Measurements from ENCODE around the gene MDM2. TPM values are rescaled to one million over a fixed set of nuclear protein-coding genes. Genes with fewer than 3 reads are reported as not detected.

The MDM2 gene
- total and polyA plus RNA-seq, 3 donors from 2014 or later: 28.8 to 56.1 (median 40.6) TPM

DNA sequence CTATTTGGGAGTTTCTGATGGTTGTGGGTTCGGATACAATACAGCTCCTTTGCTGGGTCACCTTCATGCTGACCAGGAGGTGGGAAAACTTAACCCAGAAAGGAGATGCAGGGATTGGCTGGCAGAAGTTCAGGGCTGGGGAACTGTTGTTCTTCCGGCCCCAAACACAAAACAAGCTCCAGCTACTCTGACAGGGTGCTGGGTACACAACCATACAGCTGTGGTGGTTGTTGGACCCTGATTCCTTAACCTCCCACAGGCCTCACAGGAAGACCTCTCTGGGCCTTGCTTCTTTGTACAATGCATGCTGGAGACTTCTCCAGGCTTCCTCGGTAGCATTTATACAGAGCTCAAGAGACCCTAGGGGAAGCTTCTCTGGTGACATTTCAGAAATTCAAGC, 77.4 kb downstream of the MDM2 start:
- Histone ChIP-seq H3K9me3 (no peaks in the 10 kb centered on the region), H3K27me3 (no peaks in the 10 kb centered on the region), H3K4me1 (peaks cover 3% of the 10 kb centered on the region), H3K4me3 (no peak overlapping the region), H3K27ac (no peak overlapping the region), H3K36me3 (ENCODE audit: low read depth, missing control alignments) (no peaks in the 10 kb centered on the region)
- intact Hi-C loops (cut with DNase I; ENCODE audit: low total_unique reads): no loop called here
- TF ChIP-seq, protein P1, sequence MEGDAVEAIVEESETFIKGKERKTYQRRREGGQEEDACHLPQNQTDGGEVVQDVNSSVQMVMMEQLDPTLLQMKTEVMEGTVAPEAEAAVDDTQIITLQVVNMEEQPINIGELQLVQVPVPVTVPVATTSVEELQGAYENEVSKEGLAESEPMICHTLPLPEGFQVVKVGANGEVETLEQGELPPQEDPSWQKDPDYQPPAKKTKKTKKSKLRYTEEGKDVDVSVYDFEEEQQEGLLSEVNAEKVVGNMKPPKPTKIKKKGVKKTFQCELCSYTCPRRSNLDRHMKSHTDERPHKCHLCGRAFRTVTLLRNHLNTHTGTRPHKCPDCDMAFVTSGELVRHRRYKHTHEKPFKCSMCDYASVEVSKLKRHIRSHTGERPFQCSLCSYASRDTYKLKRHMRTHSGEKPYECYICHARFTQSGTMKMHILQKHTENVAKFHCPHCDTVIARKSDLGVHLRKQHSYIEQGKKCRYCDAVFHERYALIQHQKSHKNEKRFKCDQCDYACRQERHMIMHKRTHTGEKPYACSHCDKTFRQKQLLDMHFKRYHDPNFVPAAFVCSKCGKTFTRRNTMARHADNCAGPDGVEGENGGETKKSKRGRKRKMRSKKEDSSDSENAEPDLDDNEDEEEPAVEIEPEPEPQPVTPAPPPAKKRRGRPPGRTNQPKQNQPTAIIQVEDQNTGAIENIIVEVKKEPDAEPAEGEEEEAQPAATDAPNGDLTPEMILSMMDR (IDR thresholded peaks at IDR 0.05): no peak
- no peak for TF ChIP-seq POLR2A (IDR thresholded peaks at IDR 0.05)
- WGBS, 2 donors: 92 to 95% methylated on average over 3 of the region's 3 CpGs
- DNase-seq: no peak

DNA sequence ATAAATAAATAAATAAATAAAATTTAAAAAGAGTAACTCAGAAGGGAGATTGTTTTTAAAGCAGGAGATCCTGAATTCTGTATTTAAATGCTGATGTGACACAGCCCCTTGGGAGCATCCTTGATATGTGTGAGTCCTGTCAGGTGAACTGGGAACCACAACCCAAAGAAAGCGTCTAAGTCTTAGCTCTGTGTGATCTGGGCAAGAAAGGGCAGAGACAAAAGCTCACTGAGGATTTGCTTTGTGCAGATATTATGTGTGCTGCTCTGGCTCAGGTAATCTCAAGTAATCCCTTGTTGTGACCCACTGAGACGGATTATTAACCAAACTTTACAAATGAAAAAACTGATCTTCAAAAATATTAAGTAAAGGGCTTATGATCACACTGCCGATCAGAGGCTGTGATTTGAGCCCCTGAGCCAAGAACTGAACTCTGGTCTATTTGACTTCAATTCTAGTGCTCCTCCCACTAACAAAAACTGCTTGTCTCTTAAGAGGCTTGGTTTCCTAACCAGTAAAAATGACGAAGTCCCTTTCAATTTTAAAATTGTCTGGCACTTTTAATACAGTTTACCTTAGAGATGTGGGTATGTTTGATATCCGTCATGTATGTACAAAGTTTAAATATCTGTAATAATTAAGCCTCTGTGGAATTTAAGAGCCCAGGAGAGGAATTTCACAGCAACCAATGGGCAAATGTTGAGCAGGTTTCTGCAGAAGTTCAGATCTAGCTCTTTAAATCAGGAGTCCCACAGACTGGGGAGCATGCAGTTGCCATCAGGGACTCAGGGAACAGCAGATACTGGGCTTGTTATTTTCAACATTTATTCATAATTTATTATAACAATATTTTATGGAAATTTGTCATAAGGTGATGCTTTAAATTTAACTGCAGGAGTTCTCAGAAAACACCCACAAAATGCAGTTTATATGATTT, 78.9 kb downstream of the MDM2 start:
- TF ChIP-seq POLR2A (IDR thresholded peaks at IDR 0.05): no peak
- TF ChIP-seq, protein P1 (IDR thresholded peaks at IDR 0.05): no peak
- peaks cover 5% of the 10 kb centered on the region for H3K4me1 ChIP-seq
- WGBS, 2 donors: 88% methylated on average over 5 of the region's 5 CpGs
- no peak overlapping the region for H3K27ac ChIP-seq
- no peaks in the 10 kb centered on the region for H3K9me3 ChIP-seq
- H3K36me3 ChIP-seq (ENCODE audit: low read depth, missing control alignments): no peaks in the 10 kb centered on the region
- no peaks in the 10 kb centered on the region for H3K27me3 ChIP-seq
- no peak overlapping the region for H3K4me3 ChIP-seq
- no peak for DNase-seq
- intact Hi-C loops (cut with DNase I; ENCODE audit: low total_unique reads): no loop called here

DNA sequence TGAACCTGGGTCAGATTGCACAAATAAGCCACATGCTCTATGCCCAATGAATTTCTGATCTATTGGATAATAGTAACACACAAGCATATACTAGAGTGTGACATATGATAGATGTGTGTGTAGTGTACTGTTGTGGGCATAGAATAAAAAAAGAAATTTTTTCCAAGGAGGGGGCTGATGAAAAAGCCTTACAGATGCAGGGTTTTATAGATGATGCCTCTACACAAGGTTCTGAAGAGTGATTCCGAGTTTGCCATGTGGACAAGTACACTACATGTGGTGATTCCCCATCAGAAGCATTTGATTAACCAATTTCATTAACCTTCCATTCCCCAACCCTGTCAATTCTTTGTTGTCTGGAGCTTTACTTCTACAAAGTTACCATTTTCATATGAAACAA, 79.7 kb downstream of the MDM2 start:
- DNase-seq: no peak
- Histone ChIP-seq H3K4me3 (no peak overlapping the region), H3K27me3 (no peaks in the 10 kb centered on the region), H3K4me1 (peaks cover 5% of the 10 kb centered on the region), H3K27ac (no peak overlapping the region), H3K36me3 (ENCODE audit: low read depth, missing control alignments) (no peaks in the 10 kb centered on the region), H3K9me3 (no peaks in the 10 kb centered on the region)
- WGBS, 2 donors: 95 to 97% methylated on average over 1 of the region's 1 CpG
- intact Hi-C loops (cut with DNase I; ENCODE audit: low total_unique reads): no loop called here
- TF ChIP-seq, protein P1 (IDR thresholded peaks at IDR 0.05): no peak
- no peak for TF ChIP-seq POLR2A (IDR thresholded peaks at IDR 0.05)

DNA sequence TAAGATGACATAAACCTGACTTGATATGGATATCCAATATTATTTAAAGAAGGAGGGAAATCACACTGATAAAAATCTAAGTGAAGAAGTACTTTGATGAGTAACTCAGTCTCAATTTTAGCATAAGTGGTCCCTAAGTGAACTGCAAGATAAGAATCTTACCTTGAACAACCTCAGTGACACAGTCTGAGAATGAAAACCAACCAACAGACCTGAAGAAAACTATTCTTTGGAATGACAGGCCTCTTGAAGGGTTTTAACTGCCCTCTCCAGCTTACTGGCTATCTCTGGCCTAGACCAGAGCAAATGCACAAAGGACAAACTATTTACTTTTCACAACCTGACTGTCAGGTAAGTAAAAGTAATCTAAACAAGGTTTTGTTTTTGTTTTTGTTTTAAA, 80.3 kb downstream of the MDM2 start:
- Histone ChIP-seq H3K27ac (no peak overlapping the region), H3K4me1 (peaks cover 5% of the 10 kb centered on the region), H3K4me3 (no peak overlapping the region), H3K9me3 (no peaks in the 10 kb centered on the region), H3K36me3 (ENCODE audit: low read depth, missing control alignments) (no peaks in the 10 kb centered on the region), H3K27me3 (no peaks in the 10 kb centered on the region)
- no peak for TF ChIP-seq POLR2A (IDR thresholded peaks at IDR 0.05)
- TF ChIP-seq, protein P1 (IDR thresholded peaks at IDR 0.05): no peak
- intact Hi-C loops (cut with DNase I; ENCODE audit: low total_unique reads): no loop called here
- no peak for DNase-seq

DNA sequence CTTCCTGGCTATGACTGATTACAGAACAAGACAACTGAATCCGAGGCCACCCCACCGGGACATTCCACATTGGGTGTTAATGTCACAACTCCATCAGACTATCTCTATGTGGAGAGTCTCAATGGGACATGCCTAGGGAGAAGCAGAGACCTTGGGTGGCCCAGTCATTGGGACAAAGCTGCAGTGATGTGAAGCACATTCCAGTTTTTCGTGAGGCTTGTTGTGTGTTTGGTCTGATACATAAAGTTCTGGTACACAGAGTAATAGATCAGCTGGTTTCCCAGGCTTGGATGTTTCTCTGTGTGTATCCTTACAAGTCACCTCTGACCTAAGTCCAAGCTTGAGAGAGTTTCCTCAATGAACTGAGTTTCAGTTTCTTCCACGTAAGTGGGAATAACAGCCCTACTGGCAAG, 82.7 kb downstream of the MDM2 start:
- WGBS, 2 donors: 48 to 78% methylated on average over 4 of the region's 4 CpGs
- peaks cover 5% of the 10 kb centered on the region for H3K4me1 ChIP-seq
- peak; percentile 63 for DNase-seq
- no peak overlapping the region for H3K4me3 ChIP-seq
- no peaks in the 10 kb centered on the region for H3K27me3 ChIP-seq
- H3K36me3 ChIP-seq (ENCODE audit: low read depth, missing control alignments): no peaks in the 10 kb centered on the region
- intact Hi-C loops (cut with DNase I; ENCODE audit: low total_unique reads): no loop called here
- peak overlapping the region; percentile 78 to 79 for H3K27ac ChIP-seq
- no peaks in the 10 kb centered on the region for H3K9me3 ChIP-seq
- TF ChIP-seq, protein P1 (IDR thresholded peaks at IDR 0.05): no peak
- TF ChIP-seq POLR2A (IDR thresholded peaks at IDR 0.05): no peak
